H1 (cell line): ENCODE measurements around the gene ZBTB46. TPM values are rescaled to one million over a fixed set of nuclear protein-coding genes. Genes with fewer than 3 reads are reported as not detected.

Source experiments
- CTCF ChIA-PET: fragments of 300-600 bp; sonication (Branson Sonifier 250); formaldehyde crosslinking; loops from one replicate; lab custom pipeline; 2021; ENCODE audit not compliant: partially characterized antibody; lab: Charles Lee
- POLR2A ChIA-PET: fragments of 300-600 bp; sonication (Branson Sonifier 250); formaldehyde crosslinking; loops from one replicate; lab custom pipeline; 2021; ENCODE audit warnings: inconsistent platforms; ENCODE audit not compliant: partially characterized antibody; lab: Charles Lee
- DNase-seq, 2 experiments: peaks; one replicate each; pipeline versions ENCODE4 v3.0.0 to v3.0.0-alpha.2; 2010 to 2022; ENCODE audit warnings: low spot score in 2 of 2, low read depth in 1 of 2, mixed read lengths in 1 of 2
- FAIRE-seq: peaks from 2 replicates; lab custom pipeline; 2011; peaks lifted over from hg19 to GRCh38; lab: Jason Lieb, UNC
- H2AFZ ChIP-seq: 2 replicates; pipeline ENCODE4 v1.8.1; 2012; ENCODE audit warnings: low read length, inconsistent platforms
- H2AK5ac ChIP-seq: 2 replicates; pipeline ENCODE4 v1.6.1; 2013; ENCODE audit warnings: low read depth, low read length
- H2BK120ac ChIP-seq: replicated peaks from 2 replicates; pipeline ENCODE3; 2013; ENCODE audit warnings: low read depth, low read length, inconsistent platforms
- H2BK12ac ChIP-seq: 2 replicates; pipeline ENCODE4 v1.6.1; 2013; ENCODE audit warnings: low read depth, low read length
- H2BK15ac ChIP-seq: 2 replicates; pipeline ENCODE4 v1.6.1; 2013; ENCODE audit warnings: low read length
- H2BK20ac ChIP-seq: 2 replicates; pipeline ENCODE4 v1.6.1; 2013; ENCODE audit warnings: low read length
- H2BK5ac ChIP-seq: 2 replicates; pipeline ENCODE4 v1.6.1; 2013; ENCODE audit warnings: low read depth, low read length
- H3K14ac ChIP-seq: 2 replicates; pipeline ENCODE4 v1.6.1; 2013; ENCODE audit warnings: inconsistent platforms; ENCODE audit not compliant: insufficient read length
- H3K18ac ChIP-seq: 2 replicates; pipeline ENCODE4 v1.6.1; 2013; ENCODE audit warnings: low read length; ENCODE audit errors: extremely low read depth
- H3K23ac ChIP-seq: 2 replicates; pipeline ENCODE4 v1.6.1; 2013; ENCODE audit warnings: inconsistent platforms; ENCODE audit not compliant: insufficient read length
- H3K23me2 ChIP-seq: 2 replicates; pipeline ENCODE4 v1.6.1; 2013; ENCODE audit warnings: low read depth, low read length
- H3K27ac ChIP-seq: 2 replicates; pipeline ENCODE4 v1.6.1; 2011; ENCODE audit warnings: low read depth, low read length, inconsistent platforms
- H3K27me3 ChIP-seq, 4 experiments: replicated peaks in 1 of 4; 1 replicate in 1 of 4; 2 replicates in 3 of 4; pipeline versions ENCODE4 v1.6.1 to v1.8.1; 2011 to 2013; ENCODE audit warnings: low read length in 3 of 4, mild to moderate bottlenecking in 3 of 4, inconsistent platforms in 2 of 4, mixed read lengths in 2 of 4, moderate library complexity in 1 of 4; ENCODE audit not compliant: control insufficient read depth in 3 of 4, insufficient read depth in 3 of 4; ENCODE audit errors: extremely low read depth in 1 of 4
- H3K36me3 ChIP-seq, 4 experiments: 2 replicates each; pipeline versions ENCODE4 v1.6.1 to v1.8.1; 2011 to 2013; ENCODE audit warnings: mild to moderate bottlenecking in 4 of 4, low read length in 3 of 4, moderate library complexity in 2 of 4, control low read depth in 1 of 4, inconsistent platforms in 1 of 4; ENCODE audit not compliant: insufficient read depth in 4 of 4, control insufficient read depth in 2 of 4
- H3K4ac ChIP-seq: replicated peaks from 2 replicates; pipeline ENCODE3; 2013; ENCODE audit warnings: low read length, low read depth, mixed read lengths, inconsistent platforms; ENCODE audit not compliant: insufficient read length
- H3K4me1 ChIP-seq, 4 experiments: replicated peaks in 1 of 4; 1 replicate in 1 of 4; 2 replicates in 3 of 4; pipeline versions ENCODE4 v1.6.1 to v1.8.1; 2011 to 2013; ENCODE audit warnings: low read length in 3 of 4, inconsistent platforms in 2 of 4, mixed read lengths in 1 of 4; ENCODE audit not compliant: insufficient read depth in 4 of 4, control insufficient read depth in 3 of 4
- H3K4me2 ChIP-seq, 2 experiments: 2 replicates each; pipeline versions ENCODE4 v1.6.1 to v1.8.1; 2011 to 2013; ENCODE audit warnings: low read depth in 2 of 2, low read length in 2 of 2, control low read depth in 1 of 2, inconsistent platforms in 1 of 2, mild to moderate bottlenecking in 1 of 2; ENCODE audit not compliant: insufficient read depth in 1 of 2
- H3K4me3 ChIP-seq, 4 experiments: fragments of 200-600, 300-600 bp in 1 of 4; sonication (generic), shearing (Covaris generic), sonication (Bioruptor Twin) in 1 of 4; 2 replicates each; pipeline versions ENCODE4 v1.5.1 to v1.8.1; 2011 to 2016; ENCODE audit warnings: low read length in 4 of 4, low read depth in 3 of 4, control low read depth in 2 of 4, inconsistent platforms in 2 of 4, mild to moderate bottlenecking in 2 of 4, mixed read lengths in 1 of 4, moderate library complexity in 1 of 4; ENCODE audit not compliant: insufficient read depth in 2 of 4; ENCODE audit errors: extremely low read depth in 1 of 4
- H3K56ac ChIP-seq: replicated peaks from 2 replicates; pipeline ENCODE3; 2013; ENCODE audit warnings: low read depth, mild to moderate bottlenecking, mixed read lengths, low read length, inconsistent platforms; ENCODE audit not compliant: insufficient read length
- H3K79me1 ChIP-seq: 2 replicates; pipeline ENCODE4 v1.6.1; 2013; ENCODE audit warnings: low read depth, low read length, control low read depth
- H3K79me2 ChIP-seq, 2 experiments: 2 replicates each; pipeline versions ENCODE4 v1.6.1 to v1.8.1; 2012 to 2013; ENCODE audit warnings: low read length in 2 of 2, mild to moderate bottlenecking in 2 of 2, inconsistent platforms in 1 of 2; ENCODE audit not compliant: insufficient read depth in 2 of 2, control insufficient read depth in 1 of 2
- H3K9ac ChIP-seq, 4 experiments: replicated peaks in 1 of 4; 1 replicate in 1 of 4; 2 replicates in 3 of 4; pipeline versions ENCODE4 v1.6.1 to v1.8.1; 2011 to 2013; ENCODE audit warnings: low read depth in 3 of 4, low read length in 3 of 4, control low read depth in 2 of 4, mild to moderate bottlenecking in 2 of 4, moderate library complexity in 2 of 4, inconsistent platforms in 1 of 4; ENCODE audit errors: extremely low read depth in 1 of 4
- H3K9me3 ChIP-seq, 2 experiments: 2 replicates each; pipeline versions ENCODE4 v1.6.1 to v1.8.1; 2012 to 2013; ENCODE audit warnings: mild to moderate bottlenecking in 2 of 2, moderate library complexity in 2 of 2, control low read depth in 1 of 2, inconsistent platforms in 1 of 2, low read depth in 1 of 2, low read length in 1 of 2, mixed read lengths in 1 of 2; ENCODE audit not compliant: insufficient read depth in 2 of 2
- H4K20me1 ChIP-seq, 2 experiments: replicated peaks in 1 of 2; 2 replicates each; pipeline versions ENCODE3 to v1.8.1; 2011 to 2013; ENCODE audit warnings: inconsistent platforms in 2 of 2, low read length in 2 of 2, mild to moderate bottlenecking in 1 of 2; ENCODE audit not compliant: insufficient read depth in 2 of 2, control insufficient read depth in 1 of 2
- H4K5ac ChIP-seq: 2 replicates; pipeline ENCODE4 v1.6.1; 2013; ENCODE audit warnings: low read length, low read depth, mixed read lengths, inconsistent platforms; ENCODE audit not compliant: insufficient read length
- H4K8ac ChIP-seq: 2 replicates; pipeline ENCODE4 v1.8.0; 2013; ENCODE audit warnings: mild to moderate bottlenecking, moderate library complexity, low read length, inconsistent platforms; ENCODE audit not compliant: insufficient read depth; ENCODE audit errors: extremely low read depth
- H4K91ac ChIP-seq: replicated peaks from 2 replicates; pipeline ENCODE3; 2013; ENCODE audit warnings: low read length, mixed read lengths, inconsistent platforms; ENCODE audit not compliant: insufficient read length
- ASH2L ChIP-seq: fragments of 200-600, 300-600 bp; sonication (generic); IDR thresholded peaks from one replicate; pipeline ENCODE4 v1.7.1; 2017; ENCODE audit warnings: low read length
- BRCA1 ChIP-seq: IDR thresholded peaks from 2 replicates; pipeline ENCODE4 v1.6.1; 2012; ENCODE audit warnings: low read depth, low read length, improper control_type of control experiment
- EGR1 ChIP-seq: IDR thresholded peaks from 2 replicates; pipeline ENCODE4 v1.6.1; 2011; ENCODE audit warnings: low read depth, low read length, borderline replicate concordance
- EZH2 ChIP-seq: fragments of 200-600 bp; sonication (generic); IDR thresholded peaks from 2 replicates; pipeline ENCODE4 v1.7.1; 2012; ENCODE audit warnings: low read depth, mild to moderate bottlenecking, moderate library complexity, low read length, inconsistent platforms; ENCODE audit not compliant: severe bottlenecking
- KDM4A ChIP-seq: IDR thresholded peaks from one replicate; pipeline ENCODE4 v1.7.1; 2012; ENCODE audit warnings: low read depth, mild to moderate bottlenecking, moderate library complexity, low read length, inconsistent platforms; ENCODE audit not compliant: severe bottlenecking
- RBBP5 ChIP-seq: IDR thresholded peaks from 2 replicates; pipeline ENCODE4 v1.7.1; 2012; ENCODE audit warnings: low read depth, mild to moderate bottlenecking, inconsistent platforms, low read length, moderate library complexity, borderline replicate concordance
- RXRA ChIP-seq: IDR thresholded peaks from 2 replicates; pipeline ENCODE4 v1.6.1; 2011; ENCODE audit warnings: low read depth, mild to moderate bottlenecking, low read length, moderate library complexity; ENCODE audit not compliant: insufficient read depth
- SIRT6 ChIP-seq: IDR thresholded peaks from one replicate; pipeline ENCODE4 v1.7.1; 2012; ENCODE audit warnings: low read length, inconsistent platforms
- SP4 ChIP-seq: IDR thresholded peaks from 2 replicates; pipeline ENCODE4 v1.6.1; 2012; ENCODE audit warnings: low read length, inconsistent platforms
- USF2 ChIP-seq: IDR thresholded peaks from 2 replicates; pipeline ENCODE4 v1.6.1; 2011; ENCODE audit warnings: low read length, improper control_type of control experiment
- YY1 ChIP-seq: IDR thresholded peaks from 2 replicates; pipeline ENCODE4 v1.6.1; 2011; ENCODE audit warnings: low read depth, mild to moderate bottlenecking, low read length
- WGBS, 2 experiments: shearing (Covaris generic) in 1 of 2; methylation state at CpG; one replicate each; pipeline versions ENCODE4 v1.1.6 to v1.1.7; 2013 to 2015; ENCODE audit warnings: low lambda C conversion rate in 2 of 2, mixed read lengths in 2 of 2, inconsistent platforms in 1 of 2, low coverage in 1 of 2, missing lambda C conversion rate in 1 of 2; ENCODE audit not compliant: insufficient replicate concordance in 2 of 2, insufficient coverage in 1 of 2, insufficient read length in 1 of 2; ENCODE audit errors: extremely low coverage in 1 of 2, missing lambda C conversion rate in 1 of 2; 5-methylcytosine and 5-hydroxymethylcytosine counted together
- polyA plus RNA-seq, 7 experiments: library from polyadenylated mRNA; depleted of rRNA in 3 of 7; stranded (reverse) in 5 of 7; unstranded in 2 of 7; fragments of >200 nt in 5 of 7; fragments of 200-250 nt in 2 of 7; gene quantifications; 1 replicate in 5 of 7; 2 replicates in 1 of 7; 4 replicates in 1 of 7; pipeline versions ENCODE4 v1.2.1 to v1.2.3, GENCODE V29; 2011 to 2013; ENCODE audit warnings: missing spikeins in 2 of 7, mixed read lengths in 2 of 7
- total RNA-seq: library from RNA; stranded (reverse); fragmentation: NEBNext Ultra II Directional; extraction: Animal tissue kit (Norgen Biotek cat#: 25700); gene quantifications from 2 replicates; pipeline ENCODE4 v1.2.1, GENCODE V29; 2021

The ZBTB46 gene
- total and polyA plus RNA-seq, 2 of the 8 experiments (the other 6 are each of a cell fraction or from before 2014, with no cell fraction given), result 6.4 to 22.4 TPM

DNA sequence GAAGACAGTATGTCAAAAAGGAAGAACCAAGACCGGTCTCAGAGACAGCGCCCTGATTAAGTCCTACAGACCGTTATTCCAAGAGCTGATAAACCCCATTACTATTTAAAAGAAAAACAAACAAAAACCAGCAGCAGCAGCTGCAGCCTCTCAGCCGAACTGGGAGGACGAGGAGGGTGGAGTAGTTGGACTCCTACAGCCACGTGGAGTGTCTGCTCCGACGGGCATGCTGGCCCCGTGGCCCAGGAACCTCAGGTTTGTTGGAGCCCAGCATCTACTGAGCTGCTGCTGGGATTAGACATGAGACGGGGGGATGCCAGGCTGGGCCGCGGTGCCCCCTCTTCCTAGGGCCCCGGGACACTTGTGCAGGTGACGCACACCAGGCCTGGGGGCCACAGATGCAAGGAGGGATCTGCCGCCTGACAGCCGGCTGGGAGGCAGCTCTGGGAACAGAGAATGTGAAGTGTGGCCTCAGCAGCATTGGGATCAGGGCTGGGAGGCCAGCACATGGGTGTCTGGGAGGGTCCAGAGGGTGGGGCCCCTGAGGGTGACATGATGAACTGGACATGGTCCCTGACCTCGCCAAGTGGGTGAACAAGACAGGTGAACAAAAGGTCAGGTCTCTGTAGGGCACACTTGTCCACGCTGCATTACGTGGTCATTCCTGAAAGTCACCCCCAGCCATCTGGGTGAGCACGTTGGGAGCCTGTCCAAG is 2.9 kb upstream of the ZBTB46 start:
- H3K18ac ChIP-seq, result peak overlapping the region; percentile 60; the same call in 1 of the 2 replicates
- peaks cover 15% of the 10 kb centered on the region; the same call in 1 of the 2 replicates for H3K23me2 ChIP-seq
- H2BK12ac ChIP-seq, result peak overlapping the region; percentile 80; the same call in 1 of the 2 replicates
- H2BK120ac ChIP-seq, result no peak overlapping the region
- peak overlapping the region; percentile 92; the same call in 1 of the 2 replicates for H2BK15ac ChIP-seq
- H3K14ac ChIP-seq, result no peak overlapping the region
- peaks cover 0 to 9% of the 10 kb centered on the region in 2 experiments for H4K20me1 ChIP-seq
- ChIA-PET CTCF (interaction anchor here (0.8 kb wide), 1 partner anchor 48 kb away, joined by 3 read pairs; no protein-coding TSS in a partner anchor), POLR2A (interaction anchor here (1.1 to 1.5 kb wide), 3 partner anchors 31 to 96 kb away, joined by 3 to 7 read pairs (median 4); partner anchors contain the start of gene TPD52L2)
- no peak for DNase-seq
- H2AK5ac ChIP-seq, result peak overlapping the region; percentile 14; the same call in 1 of the 2 replicates
- H3K4me1 ChIP-seq, result peaks cover 4 to 34% (median 18%) of the 10 kb centered on the region in 4 experiments
- peak overlapping the region; percentile 72 for H3K4ac ChIP-seq
- peak overlapping the region; percentile 68 for H4K91ac ChIP-seq
- H4K5ac ChIP-seq, result no peak overlapping the region
- H3K9ac ChIP-seq, result no peak overlapping the region
- peaks cover 14 to 35% (median 28%) of the 10 kb centered on the region in 4 experiments; a peak in 6 of 7 replicates for H3K27me3 ChIP-seq
- no peak overlapping the region for H3K27ac ChIP-seq
- no peaks in the 10 kb centered on the region for H3K9me3 ChIP-seq
- no peak overlapping the region for H3K23ac ChIP-seq
- H3K56ac ChIP-seq, result no peak overlapping the region
- H3K4me3 ChIP-seq, result no peak overlapping the region
- no peak for FAIRE-seq
- no peak overlapping the region for H3K4me2 ChIP-seq
- H2BK20ac ChIP-seq, result peak overlapping the region; percentile 32; the same call in 1 of the 2 replicates
- 89% methylated on average over 17 of the region's 20 CpGs; no CpG with 5 or more reads in 1 of the 2 experiments for WGBS, 2 experiments
- peak overlapping the region; percentile 40; the same call in 1 of the 2 replicates for H2BK5ac ChIP-seq
- H3K79me1 ChIP-seq, result no peaks in the 10 kb centered on the region; the same call in 1 of the 2 replicates
- H3K79me2 ChIP-seq, result peaks cover 7 to 11% of the 10 kb centered on the region in 2 experiments; a peak in 3 of 4 replicates
- H2AFZ ChIP-seq, result no peak overlapping the region
- 0 out of 2 replicates have a peak overlapping the region, but pooled peaks have one; percentile 1 for H4K8ac ChIP-seq
- H3K36me3 ChIP-seq, result no peaks in the 10 kb centered on the region
- TF ChIP-seq KDM4A (no peak), YY1 (no peak), SIRT6 (no peak), SP4 (no peak), BRCA1 (no peak), USF2 (no peak), ASH2L (no peak), EGR1 (no peak), RBBP5 (no peak), EZH2 (no peak), RXRA (no peak)
